ENCODE results near the gene EXOC3L4.

DNA sequence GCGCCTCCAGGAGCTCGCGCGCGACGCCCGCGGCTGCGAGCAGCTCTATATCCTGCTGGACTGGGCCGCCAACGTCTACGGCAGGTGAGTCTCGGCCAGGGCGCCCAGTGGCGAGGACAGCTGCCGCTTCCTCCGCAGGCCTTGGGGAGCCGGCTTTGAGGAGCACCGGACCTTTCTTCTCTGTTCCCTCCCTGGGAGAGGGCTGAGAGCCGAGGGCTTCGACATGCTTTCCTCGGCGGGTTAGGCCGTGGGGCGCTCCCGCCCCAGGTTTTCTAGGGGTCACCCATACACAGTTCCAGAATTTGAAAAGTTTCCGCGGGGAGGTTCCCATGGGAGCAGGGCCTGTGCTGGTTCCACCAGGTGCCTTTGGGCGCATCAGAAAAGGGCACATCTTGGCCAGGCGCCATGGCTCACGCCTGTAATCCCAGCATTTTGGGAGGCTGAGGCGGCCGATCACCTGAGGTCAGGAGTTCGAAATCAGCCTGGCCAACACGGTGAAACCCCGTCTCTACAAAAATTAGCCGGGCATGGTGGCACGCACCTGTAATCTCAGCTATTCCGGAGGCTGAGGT, 8.2 kb downstream of the EXOC3L4 start:
- TF ChIP-seq, protein P1, sequence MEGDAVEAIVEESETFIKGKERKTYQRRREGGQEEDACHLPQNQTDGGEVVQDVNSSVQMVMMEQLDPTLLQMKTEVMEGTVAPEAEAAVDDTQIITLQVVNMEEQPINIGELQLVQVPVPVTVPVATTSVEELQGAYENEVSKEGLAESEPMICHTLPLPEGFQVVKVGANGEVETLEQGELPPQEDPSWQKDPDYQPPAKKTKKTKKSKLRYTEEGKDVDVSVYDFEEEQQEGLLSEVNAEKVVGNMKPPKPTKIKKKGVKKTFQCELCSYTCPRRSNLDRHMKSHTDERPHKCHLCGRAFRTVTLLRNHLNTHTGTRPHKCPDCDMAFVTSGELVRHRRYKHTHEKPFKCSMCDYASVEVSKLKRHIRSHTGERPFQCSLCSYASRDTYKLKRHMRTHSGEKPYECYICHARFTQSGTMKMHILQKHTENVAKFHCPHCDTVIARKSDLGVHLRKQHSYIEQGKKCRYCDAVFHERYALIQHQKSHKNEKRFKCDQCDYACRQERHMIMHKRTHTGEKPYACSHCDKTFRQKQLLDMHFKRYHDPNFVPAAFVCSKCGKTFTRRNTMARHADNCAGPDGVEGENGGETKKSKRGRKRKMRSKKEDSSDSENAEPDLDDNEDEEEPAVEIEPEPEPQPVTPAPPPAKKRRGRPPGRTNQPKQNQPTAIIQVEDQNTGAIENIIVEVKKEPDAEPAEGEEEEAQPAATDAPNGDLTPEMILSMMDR (IDR thresholded peaks at IDR 0.05), result no peak
- TF ChIP-seq EZH2 (IDR thresholded peaks at IDR 0.05) (no peak), EZH2phosphoT487 (IDR thresholded peaks at IDR 0.05) (no peak)
